HCT116 (cell line): ENCODE measurements around the gene CSGALNACT2.

Source experiments
- ATF3 ChIP-seq: IDR thresholded peaks from 2 replicates; pipeline ENCODE4 v1.6.1; 2012
- CTCF ChIP-seq, 3 experiments: fragments of 200-600 bp in 1 of 3; sonication (generic) in 1 of 3; IDR thresholded peaks in 2 of 3; conservative IDR thresholded peaks in 1 of 3; 2 replicates each; pipeline ENCODE4 v1.5.1; 2012 to 2017; ENCODE audit warnings: low read depth in 2 of 3, low read length in 2 of 3, antibody characterized with exemption in 1 of 3, borderline replicate concordance in 1 of 3, control low read depth in 1 of 3, mild to moderate bottlenecking in 1 of 3, mixed read lengths in 1 of 3, mixed run types in 1 of 3, moderate library complexity in 1 of 3; ENCODE audit not compliant: insufficient read depth in 1 of 3
- JUND ChIP-seq: IDR thresholded peaks from 2 replicates; pipeline ENCODE4 v1.6.1; 2012
- POLR2A ChIP-seq: IDR thresholded peaks from 2 replicates; pipeline ENCODE4 v1.7.0; 2011; ENCODE audit warnings: borderline replicate concordance; ENCODE audit not compliant: insufficient read depth, insufficient read length; ENCODE audit errors: extremely low read depth
- POLR2AphosphoS5 ChIP-seq: IDR thresholded peaks from 2 replicates; pipeline ENCODE4 v1.6.1; 2011; ENCODE audit warnings: mild to moderate bottlenecking, low read depth, low read length, moderate library complexity
- ZNF274 ChIP-seq: fragments of 200-500 bp; sonication (Bioruptor generic); IDR thresholded peaks from 2 replicates; pipeline ENCODE4 v1.6.1; 2014; ENCODE audit warnings: mild to moderate bottlenecking, low read depth, low read length, inconsistent platforms

- TF ChIP-seq CTCF (IDR thresholded peaks at IDR 0.05 in 2 of 3, conservative IDR thresholded peaks at IDR 0.05 in 1 of 3; ENCODE audit: borderline replicate concordance in 1 of 3, insufficient read depth in 1 of 3, low read depth in 2 of 3, low read length in 2 of 3), result no peak
- TF ChIP-seq JUND, result no peak
- no peak for TF ChIP-seq ZNF274
- no peak for TF ChIP-seq ATF3
- no peak for TF ChIP-seq POLR2A
- no peak for TF ChIP-seq POLR2AphosphoS5
These were observed 87.0 kb downstream of the CSGALNACT2 start for GRCh38 chr10:43225004-43225786.
